ENCODE data around the gene LRRIQ3.

GRCh38 chr1:74161497-74161896 lies 36.5 kb downstream of the LRRIQ3 start:
- TF ChIP-seq CTCF (IDR thresholded peaks at IDR 0.05) (no peak), POLR2AphosphoS5 (IDR thresholded peaks at IDR 0.05; ENCODE audit: low read depth, low read length) (no peak)

Data from Panc1 (cell line).